Loucy (cell line): ENCODE measurements around the gene UBAC2.

Source experiments
- H2AFZ ChIP-seq: fragments of 200-600 bp; sonication (generic); 2 replicates; pipeline ENCODE4 v1.6.0; 2016; ENCODE audit warnings: antibody characterized with exemption, mild to moderate bottlenecking, low read length, moderate library complexity
- H3F3A ChIP-seq: fragments of 200-600 bp; 2 replicates; pipeline ENCODE4 v1.6.0; 2016; ENCODE audit warnings: antibody characterized with exemption, low read depth, mild to moderate bottlenecking
- H3K27me3 ChIP-seq: fragments of 200-600 bp; sonication (generic); 2 replicates; pipeline ENCODE4 v1.6.1; 2014; ENCODE audit warnings: low read length, mild to moderate bottlenecking; ENCODE audit not compliant: insufficient read depth, poor library complexity, severe bottlenecking
- H3K36me3 ChIP-seq: fragments of 200-600 bp; sonication (generic); 2 replicates; pipeline ENCODE4 v1.6.1; 2016; ENCODE audit warnings: low read length; ENCODE audit not compliant: insufficient read depth
- H3K4me1 ChIP-seq: fragments of 200-600 bp; sonication (generic); 2 replicates; pipeline ENCODE4 v1.5.1; 2014; ENCODE audit warnings: low read length, mild to moderate bottlenecking; ENCODE audit not compliant: insufficient read depth, poor library complexity, severe bottlenecking
- H3K4me2 ChIP-seq: fragments of 200-600 bp; sonication (generic); 2 replicates; pipeline ENCODE4 v1.6.0; 2014; ENCODE audit warnings: antibody characterized with exemption, low read length, low read depth, mild to moderate bottlenecking; ENCODE audit not compliant: poor library complexity, severe bottlenecking
- H3K4me3 ChIP-seq: fragments of 200-600 bp; sonication (generic); 2 replicates; pipeline ENCODE4 v1.5.1; 2014; ENCODE audit warnings: low read length, mild to moderate bottlenecking, mixed read lengths; ENCODE audit not compliant: poor library complexity, severe bottlenecking
- H3K79me2 ChIP-seq: fragments of 200-600 bp; sonication (generic); 2 replicates; pipeline ENCODE4 v1.6.1; 2014; ENCODE audit warnings: low read length; ENCODE audit not compliant: insufficient read depth
- H3K9ac ChIP-seq: fragments of 200-600 bp; sonication (generic); 2 replicates; pipeline ENCODE4 v1.6.0; 2014; ENCODE audit warnings: mild to moderate bottlenecking, low read depth, low read length, moderate library complexity; ENCODE audit not compliant: poor library complexity, severe bottlenecking
- H3K9me2 ChIP-seq: fragments of 200-600 bp; sonication (generic); replicated peaks from 2 replicates; pipeline ENCODE4 v1.6.1; 2016; ENCODE audit warnings: low read depth, low read length, mixed read lengths
- H3K9me3 ChIP-seq: fragments of 200-600 bp; sonication (generic); 2 replicates; pipeline ENCODE4 v1.6.1; 2014; ENCODE audit warnings: mild to moderate bottlenecking, antibody characterized with exemption, low read length, low read depth; ENCODE audit not compliant: insufficient read depth
- H4K20me1 ChIP-seq: fragments of 200-600 bp; sonication (generic); 2 replicates; pipeline ENCODE4 v1.6.0; 2014; ENCODE audit warnings: antibody characterized with exemption, low read length, mild to moderate bottlenecking; ENCODE audit not compliant: insufficient read depth, poor library complexity, severe bottlenecking
- EZH2phosphoT487 ChIP-seq: fragments of 200-600 bp; IDR thresholded peaks from 2 replicates; pipeline ENCODE4 v1.6.1; 2018; ENCODE audit warnings: antibody characterized with exemption, mild to moderate bottlenecking, moderate library complexity, borderline replicate concordance
- TF ChIP-seq, protein P1 (sequence below): fragments of 200-600 bp; sonication (generic); conservative IDR thresholded peaks from 2 replicates; pipeline ENCODE4 v1.5.1; 2014; ENCODE audit warnings: mild to moderate bottlenecking, antibody characterized with exemption, low read length

Gene UBAC2

DNA sequence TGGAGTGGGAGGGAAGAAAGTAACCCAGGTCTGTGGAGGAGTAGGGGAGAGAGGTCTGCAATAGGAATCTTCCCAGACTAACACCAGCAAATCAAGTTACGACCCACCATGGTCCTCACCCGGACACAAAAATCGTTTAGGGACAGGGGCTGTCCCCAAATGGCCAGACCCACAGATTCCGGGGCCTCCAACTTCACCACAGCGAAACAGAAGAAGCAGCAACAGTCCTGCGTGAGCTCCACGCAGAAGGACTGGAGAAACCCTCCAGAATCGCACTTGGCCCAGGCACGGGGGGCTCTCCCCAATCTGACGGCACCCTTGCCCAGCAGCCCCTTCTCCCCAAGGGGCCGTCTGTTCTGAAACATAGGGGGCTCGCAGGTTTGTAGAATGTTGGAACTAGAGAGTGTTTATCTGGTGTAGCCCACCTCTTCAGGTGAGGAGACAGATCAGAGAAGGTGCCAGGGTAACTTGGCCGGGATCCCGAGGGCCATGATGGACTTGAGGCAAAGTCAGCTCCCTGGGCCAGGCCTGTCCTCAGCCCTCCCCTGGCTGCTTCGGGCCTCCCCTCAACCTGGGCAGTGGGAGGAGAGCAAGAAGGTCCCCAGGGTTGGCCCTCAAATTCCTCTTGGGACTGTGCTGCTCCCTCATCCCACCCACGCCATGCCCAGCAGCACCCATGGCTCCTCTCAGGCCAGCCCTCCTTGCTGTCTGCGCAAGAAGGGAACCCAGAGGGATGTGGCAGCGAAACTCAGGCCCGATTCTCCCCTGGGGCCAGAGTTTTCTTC lies 189.1 kb downstream of the UBAC2 start:
- no peak overlapping the region for H3K9ac ChIP-seq
- no peaks in the 10 kb centered on the region for H3F3A ChIP-seq
- TF ChIP-seq EZH2phosphoT487 = no peak
- TF ChIP-seq, protein P1, sequence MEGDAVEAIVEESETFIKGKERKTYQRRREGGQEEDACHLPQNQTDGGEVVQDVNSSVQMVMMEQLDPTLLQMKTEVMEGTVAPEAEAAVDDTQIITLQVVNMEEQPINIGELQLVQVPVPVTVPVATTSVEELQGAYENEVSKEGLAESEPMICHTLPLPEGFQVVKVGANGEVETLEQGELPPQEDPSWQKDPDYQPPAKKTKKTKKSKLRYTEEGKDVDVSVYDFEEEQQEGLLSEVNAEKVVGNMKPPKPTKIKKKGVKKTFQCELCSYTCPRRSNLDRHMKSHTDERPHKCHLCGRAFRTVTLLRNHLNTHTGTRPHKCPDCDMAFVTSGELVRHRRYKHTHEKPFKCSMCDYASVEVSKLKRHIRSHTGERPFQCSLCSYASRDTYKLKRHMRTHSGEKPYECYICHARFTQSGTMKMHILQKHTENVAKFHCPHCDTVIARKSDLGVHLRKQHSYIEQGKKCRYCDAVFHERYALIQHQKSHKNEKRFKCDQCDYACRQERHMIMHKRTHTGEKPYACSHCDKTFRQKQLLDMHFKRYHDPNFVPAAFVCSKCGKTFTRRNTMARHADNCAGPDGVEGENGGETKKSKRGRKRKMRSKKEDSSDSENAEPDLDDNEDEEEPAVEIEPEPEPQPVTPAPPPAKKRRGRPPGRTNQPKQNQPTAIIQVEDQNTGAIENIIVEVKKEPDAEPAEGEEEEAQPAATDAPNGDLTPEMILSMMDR = no peak
- no peak overlapping the region for H3K4me2 ChIP-seq
- H2AFZ ChIP-seq = no peak overlapping the region
- no peaks in the 10 kb centered on the region for H3K79me2 ChIP-seq
- H4K20me1 ChIP-seq = no peaks in the 10 kb centered on the region
- no peaks in the 10 kb centered on the region for H3K9me2 ChIP-seq
- H3K9me3 ChIP-seq = no peaks in the 10 kb centered on the region
- H3K4me3 ChIP-seq = no peak overlapping the region
- H3K4me1 ChIP-seq = no peaks in the 10 kb centered on the region
- peaks cover 18% of the 10 kb centered on the region; the same call in 1 of the 2 replicates for H3K36me3 ChIP-seq
- H3K27me3 ChIP-seq = no peaks in the 10 kb centered on the region

DNA sequence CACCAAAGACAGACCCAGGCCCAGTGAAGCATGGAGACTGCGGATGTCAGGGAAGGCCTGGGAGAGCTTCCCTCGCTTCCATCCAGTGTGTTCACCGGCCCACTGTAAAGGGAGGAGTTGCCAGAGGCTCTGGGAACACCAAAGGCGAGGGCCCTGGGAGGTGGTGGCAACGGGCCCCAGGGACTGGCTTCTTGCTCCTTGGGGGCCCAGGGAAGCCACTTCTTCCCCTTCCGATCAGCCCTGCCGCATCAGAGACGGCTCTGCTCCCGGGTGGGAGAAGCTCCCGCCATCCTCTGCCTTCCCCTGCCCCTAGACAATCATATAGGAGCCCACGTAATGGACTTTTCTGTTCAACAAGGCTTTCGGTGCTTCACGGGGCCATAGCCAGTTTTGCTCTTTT lies 189.9 kb downstream of the UBAC2 start:
- no peaks in the 10 kb centered on the region for H3K4me1 ChIP-seq
- H2AFZ ChIP-seq = no peak overlapping the region
- H3K4me3 ChIP-seq = no peak overlapping the region
- H3F3A ChIP-seq = no peaks in the 10 kb centered on the region
- no peaks in the 10 kb centered on the region for H3K9me3 ChIP-seq
- H3K4me2 ChIP-seq = no peak overlapping the region
- peaks cover 12% of the 10 kb centered on the region; the same call in 1 of the 2 replicates for H3K36me3 ChIP-seq
- H3K9ac ChIP-seq = no peak overlapping the region
- no peaks in the 10 kb centered on the region for H4K20me1 ChIP-seq
- H3K79me2 ChIP-seq = no peaks in the 10 kb centered on the region
- no peaks in the 10 kb centered on the region for H3K27me3 ChIP-seq
- H3K9me2 ChIP-seq = no peaks in the 10 kb centered on the region
- TF ChIP-seq, protein P1 = no peak
- no peak for TF ChIP-seq EZH2phosphoT487

DNA sequence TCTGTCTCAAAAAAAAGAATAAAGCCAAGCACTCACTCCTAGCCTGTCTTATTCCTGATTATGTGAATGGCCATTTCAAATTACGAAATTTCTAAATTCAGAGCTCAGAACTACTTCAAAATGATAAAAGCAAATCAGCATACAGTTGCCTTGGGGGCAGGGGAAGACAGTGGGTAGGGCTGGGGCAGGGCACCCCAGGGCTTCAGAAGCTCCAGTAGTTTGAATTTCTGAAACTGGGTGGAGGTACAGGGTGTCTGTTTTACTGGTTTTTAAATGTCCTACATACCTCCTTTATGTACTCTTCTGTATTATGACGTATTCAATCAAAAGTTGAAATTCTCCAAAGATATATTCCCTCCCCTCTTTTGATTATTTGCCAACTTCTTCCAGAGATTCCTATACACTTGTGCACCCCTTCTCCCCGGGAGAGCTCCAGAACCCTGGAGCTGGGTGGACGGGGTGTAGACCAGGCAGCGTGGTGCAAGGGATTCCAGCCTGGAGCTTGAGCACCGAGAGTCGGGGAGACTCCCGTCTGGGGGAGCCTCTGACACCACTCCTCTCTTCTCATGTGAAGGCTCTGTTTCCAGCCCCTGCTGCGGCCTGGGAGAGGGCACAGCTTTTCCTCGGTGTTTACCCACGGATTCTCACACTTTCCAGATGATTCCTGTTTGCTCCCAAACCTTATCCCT lies 191.3 kb downstream of the UBAC2 start:
- Histone ChIP-seq H3K9me3 (no peaks in the 10 kb centered on the region), H3K4me3 (no peak overlapping the region), H3K4me1 (no peaks in the 10 kb centered on the region), H3K9me2 (no peaks in the 10 kb centered on the region), H3K36me3 (peaks cover 3% of the 10 kb centered on the region; the same call in 1 of the 2 replicates), H3K79me2 (no peaks in the 10 kb centered on the region), H3F3A (no peaks in the 10 kb centered on the region), H3K9ac (no peak overlapping the region), H3K27me3 (no peaks in the 10 kb centered on the region), H2AFZ (no peak overlapping the region), H3K4me2 (no peak overlapping the region), H4K20me1 (no peaks in the 10 kb centered on the region)
- TF ChIP-seq EZH2phosphoT487 = no peak
- TF ChIP-seq, protein P1 = no peak
